GM06990 (cell line): ENCODE results near the gene ARHGAP12.

Experiments used
- DNase-seq: peaks from one replicate; pipeline ENCODE4 v3.0.0-alpha.2; 2011; ENCODE audit not compliant: insufficient read length; ENCODE audit errors: extremely low read depth
- H3K27me3 ChIP-seq: replicated peaks from 2 replicates; pipeline ENCODE4 v1.6.0; 2011; ENCODE audit warnings: low read length; ENCODE audit not compliant: control insufficient read depth, insufficient read depth
- H3K36me3 ChIP-seq: 2 replicates; pipeline ENCODE4 v1.5.1; 2011; ENCODE audit warnings: low read length; ENCODE audit not compliant: control insufficient read depth, insufficient read depth
- H3K4me3 ChIP-seq: replicated peaks from 2 replicates; pipeline ENCODE4 v1.5.1; 2011; ENCODE audit warnings: low read depth, mild to moderate bottlenecking, control low read depth, low read length
- CTCF ChIP-seq: IDR thresholded peaks from 2 replicates; pipeline ENCODE4 v1.5.1; 2011; ENCODE audit warnings: low read length, control low read depth, mild to moderate bottlenecking, inconsistent platforms; ENCODE audit not compliant: insufficient read depth, poor library complexity, severe bottlenecking

The ARHGAP12 gene

GRCh38 chr10:31871266-31872065, 57.2 kb downstream of the ARHGAP12 start:
- Histone ChIP-seq H3K4me3 (no peak overlapping the region), H3K27me3 (no peaks in the 10 kb centered on the region), H3K36me3 (no peaks in the 10 kb centered on the region)
- DNase-seq = no peak
- TF ChIP-seq CTCF = no peak

- Histone ChIP-seq H3K36me3 (no peaks in the 10 kb centered on the region), H3K27me3 (no peaks in the 10 kb centered on the region), H3K4me3 (no peak overlapping the region)
- TF ChIP-seq CTCF = no peak
- no peak for DNase-seq
These were observed 61.0 kb downstream of the ARHGAP12 start for GRCh38 chr10:31867646-31868045.

- Histone ChIP-seq H3K27me3 (no peaks in the 10 kb centered on the region), H3K4me3 (no peak overlapping the region), H3K36me3 (no peaks in the 10 kb centered on the region)
- TF ChIP-seq CTCF = no peak
- no peak for DNase-seq
These were observed 62.4 kb downstream of the ARHGAP12 start for GRCh38 chr10:31866118-31866670.

DNA sequence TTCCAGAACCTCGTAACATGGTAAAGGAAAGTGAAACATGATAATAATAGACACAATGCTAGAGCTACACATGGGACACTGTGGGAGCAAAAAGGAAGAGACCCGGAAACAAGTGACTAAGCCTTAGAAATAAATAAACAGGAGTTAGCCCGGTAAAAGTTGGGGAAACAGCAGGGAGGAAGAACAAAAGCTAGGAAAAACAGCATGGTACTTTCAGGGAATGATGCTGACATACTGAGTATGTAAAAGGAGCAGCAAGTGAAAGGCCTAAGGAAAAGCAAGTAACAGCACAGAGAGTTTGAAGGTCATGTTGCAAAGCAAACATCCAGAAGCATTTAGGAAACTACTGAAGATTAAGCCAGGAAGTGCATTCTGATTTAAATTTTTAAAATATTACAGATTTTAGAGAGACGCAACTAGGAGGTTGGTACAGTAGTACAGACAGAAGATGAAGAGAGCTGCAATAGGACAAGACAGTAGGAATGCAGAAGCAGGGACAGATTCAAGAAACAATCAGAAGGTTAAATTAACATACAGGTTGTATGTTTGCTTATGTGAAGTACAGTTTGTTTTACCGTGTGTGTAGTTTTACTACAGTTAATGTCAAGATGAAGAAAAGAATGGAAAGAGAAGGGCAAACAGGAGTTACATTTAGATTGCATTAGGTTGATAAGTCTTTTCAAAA, 63.7 kb downstream of the ARHGAP12 start:
- no peak for DNase-seq
- TF ChIP-seq CTCF = no peak
- Histone ChIP-seq H3K36me3 (no peaks in the 10 kb centered on the region), H3K27me3 (no peaks in the 10 kb centered on the region), H3K4me3 (no peak overlapping the region)

DNA sequence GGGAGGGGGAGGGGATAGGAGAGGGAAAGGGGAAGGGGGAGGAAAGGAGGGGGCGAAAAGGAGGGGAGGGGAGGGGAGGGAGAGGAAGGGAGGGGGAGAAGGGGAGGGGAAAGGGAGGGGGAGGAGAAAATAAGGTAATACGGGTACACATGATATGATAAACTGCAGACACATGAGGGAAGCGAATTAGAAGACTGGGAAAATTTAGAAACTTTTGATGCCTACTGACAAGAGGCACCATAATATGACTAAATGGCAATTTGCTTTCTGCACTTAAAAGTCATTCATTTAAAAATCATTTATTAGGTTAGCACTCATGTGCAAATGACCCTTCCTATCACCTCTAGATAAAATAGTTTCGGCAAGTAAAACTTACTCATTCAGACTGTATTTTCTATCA, 73.6 kb downstream of the ARHGAP12 start:
- Histone ChIP-seq H3K27me3 (no peaks in the 10 kb centered on the region), H3K36me3 (no peaks in the 10 kb centered on the region; the same call in 1 of the 2 replicates), H3K4me3 (no peak overlapping the region)
- no peak for TF ChIP-seq CTCF
- no peak for DNase-seq
